Endodermal cell (in vitro differentiated cells): ENCODE measurements around the gene CACNA1I. TPM values are rescaled to one million over a fixed set of nuclear protein-coding genes. Genes with fewer than 3 reads are reported as not detected.

Source experiments
- DNase-seq: peaks from one replicate; pipeline ENCODE4 v3.0.0-alpha.2; 2017
- H3K27ac ChIP-seq: 2 replicates; pipeline ENCODE4 v1.5.1; 2013; ENCODE audit warnings: mild to moderate bottlenecking, low read depth, low read length, moderate library complexity
- H3K27me3 ChIP-seq: 2 replicates; pipeline ENCODE4 v1.6.1; 2013; ENCODE audit warnings: mild to moderate bottlenecking, low read length, moderate library complexity; ENCODE audit not compliant: insufficient read depth, control insufficient read depth, poor library complexity, severe bottlenecking
- H3K36me3 ChIP-seq: 2 replicates; pipeline ENCODE4 v1.7.0; 2013; ENCODE audit warnings: mild to moderate bottlenecking, low read length, moderate library complexity; ENCODE audit not compliant: control insufficient read depth, insufficient read depth
- H3K4me1 ChIP-seq: one replicate; pipeline ENCODE4 v1.7.0; 2013; ENCODE audit warnings: low read length; ENCODE audit not compliant: control insufficient read depth, insufficient read depth
- H3K4me3 ChIP-seq: 2 replicates; pipeline ENCODE4 v1.5.1; 2013; ENCODE audit warnings: mild to moderate bottlenecking, low read length, moderate library complexity
- H3K9ac ChIP-seq: 2 replicates; pipeline ENCODE4 v1.6.1; 2013; ENCODE audit warnings: mild to moderate bottlenecking, low read length, moderate library complexity; ENCODE audit not compliant: poor library complexity, severe bottlenecking; ENCODE audit errors: extremely low read depth
- H3K9me3 ChIP-seq: 2 replicates; pipeline ENCODE4 v1.6.1; 2013; ENCODE audit warnings: mild to moderate bottlenecking, low read length, moderate library complexity; ENCODE audit not compliant: control insufficient read depth
- H3K27ac Mint-ChIP-seq: 2 replicates; pipeline ENCODE4 v1.8.0; 2020; ENCODE audit warnings: mixed read lengths
- H3K27me3 Mint-ChIP-seq: 2 replicates; pipeline ENCODE4 v1.8.0; 2021; ENCODE audit warnings: mild to moderate bottlenecking, mixed read lengths; ENCODE audit not compliant: insufficient read depth
- H3K36me3 Mint-ChIP-seq: 2 replicates; pipeline ENCODE4 v1.8.0; 2020; ENCODE audit warnings: low read depth, mixed read lengths
- H3K4me1 Mint-ChIP-seq: 2 replicates; pipeline ENCODE4 v1.8.0; 2020; ENCODE audit warnings: mixed read lengths
- H3K4me3 Mint-ChIP-seq: 2 replicates; pipeline ENCODE4 v1.8.0; 2020; ENCODE audit warnings: mild to moderate bottlenecking, moderate library complexity, mixed read lengths
- H3K9me3 Mint-ChIP-seq: 2 replicates; pipeline ENCODE4 v1.8.0; 2020; ENCODE audit warnings: mild to moderate bottlenecking, mixed read lengths
- WGBS, 2 experiments: methylation state at CpG; one replicate each; pipeline versions ENCODE4 v1.1.5 to v1.1.7; 2013; ENCODE audit warnings: missing lambda C conversion rate in 2 of 2, mixed read lengths in 1 of 2; ENCODE audit not compliant: insufficient coverage in 1 of 2, insufficient read length in 1 of 2; 5-methylcytosine and 5-hydroxymethylcytosine counted together
- total RNA-seq, 2 donors: library from RNA; stranded (reverse); fragmentation: NEBNext Ultra II Directional in 1 of 2; extraction: Animal tissue kit (Norgen Biotek cat#: 25700) in 1 of 2; gene quantifications; 2 replicates in 1 of 2; 3 replicates in 1 of 2; pipeline ENCODE4 v1.2.1, GENCODE V29; 2021
- TF ChIP-seq, protein P1 (sequence below): fragments of 200-600 bp; sonication (generic); conservative IDR thresholded peaks from 2 replicates; pipeline ENCODE4 v1.5.0; 2021; ENCODE audit warnings: antibody characterized with exemption, mild to moderate bottlenecking

Gene CACNA1I
- total RNA-seq, 2 donors from 2014 or later: 1.2 to 2.2 TPM

DNA sequence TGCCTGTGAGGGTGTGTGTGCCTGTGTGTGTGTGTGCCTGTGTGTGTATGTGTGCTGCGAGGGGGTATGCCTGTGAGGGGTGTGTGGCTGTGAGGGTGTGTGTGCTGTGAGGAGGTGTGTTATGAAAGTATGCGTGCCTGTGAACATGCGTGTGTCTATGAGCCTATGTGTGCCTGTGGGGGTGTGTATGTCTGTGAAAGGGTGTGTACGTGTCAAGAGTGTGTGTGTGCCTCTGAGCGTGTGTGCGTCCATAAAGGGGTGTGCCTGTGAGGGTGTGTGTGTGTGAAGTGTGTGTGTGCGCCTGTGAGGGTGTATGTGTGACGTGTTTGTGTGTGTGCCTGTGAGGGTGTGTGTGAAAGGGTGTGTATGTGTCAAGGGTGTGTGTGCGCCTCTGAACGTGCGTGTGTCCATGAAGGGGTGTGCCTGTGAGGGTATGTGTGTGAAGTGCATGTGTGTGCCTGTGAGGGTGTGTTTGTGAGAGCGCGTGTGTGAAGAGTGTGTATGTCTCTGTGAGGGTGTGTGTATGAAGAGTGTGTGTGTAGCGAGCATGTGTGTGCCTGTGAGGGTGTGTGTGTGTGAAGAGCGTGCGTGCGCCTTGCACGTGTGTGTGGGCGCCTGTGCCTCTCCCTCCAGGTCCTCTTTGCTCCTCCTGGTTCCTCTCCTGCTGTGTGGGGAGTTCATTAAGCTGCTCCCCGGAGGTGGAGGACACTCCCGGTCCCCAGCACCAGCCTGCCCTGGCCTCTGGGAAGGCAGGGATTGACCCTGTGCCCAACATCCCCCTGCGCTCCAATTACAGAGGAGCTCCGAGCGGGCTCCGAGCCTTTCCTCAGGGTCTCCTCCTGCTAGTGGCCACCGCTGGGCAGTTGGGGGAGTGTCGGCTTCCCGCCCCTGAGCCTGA lies 53.3 kb downstream of the CACNA1I start:
- peak; percentile 74 for DNase-seq
- H3K27me3 Mint-ChIP-seq: no peaks in the 10 kb centered on the region
- H3K9me3 Mint-ChIP-seq: no peaks in the 10 kb centered on the region
- Histone ChIP-seq H3K9me3 (no peaks in the 10 kb centered on the region), H3K36me3 (no peaks in the 10 kb centered on the region), H3K27ac (no peak overlapping the region), H3K9ac (no peak overlapping the region), H3K27me3 (no peaks in the 10 kb centered on the region), H3K4me1 (no peaks in the 10 kb centered on the region), H3K4me3 (no peak overlapping the region)
- H3K36me3 Mint-ChIP-seq: no peaks in the 10 kb centered on the region
- WGBS, 2 experiments: 76 to 83% methylated on average over 19 to 28 of the region's 28 CpGs
- H3K4me1 Mint-ChIP-seq: no peaks in the 10 kb centered on the region
- H3K27ac Mint-ChIP-seq: no peak overlapping the region
- TF ChIP-seq, protein P1, sequence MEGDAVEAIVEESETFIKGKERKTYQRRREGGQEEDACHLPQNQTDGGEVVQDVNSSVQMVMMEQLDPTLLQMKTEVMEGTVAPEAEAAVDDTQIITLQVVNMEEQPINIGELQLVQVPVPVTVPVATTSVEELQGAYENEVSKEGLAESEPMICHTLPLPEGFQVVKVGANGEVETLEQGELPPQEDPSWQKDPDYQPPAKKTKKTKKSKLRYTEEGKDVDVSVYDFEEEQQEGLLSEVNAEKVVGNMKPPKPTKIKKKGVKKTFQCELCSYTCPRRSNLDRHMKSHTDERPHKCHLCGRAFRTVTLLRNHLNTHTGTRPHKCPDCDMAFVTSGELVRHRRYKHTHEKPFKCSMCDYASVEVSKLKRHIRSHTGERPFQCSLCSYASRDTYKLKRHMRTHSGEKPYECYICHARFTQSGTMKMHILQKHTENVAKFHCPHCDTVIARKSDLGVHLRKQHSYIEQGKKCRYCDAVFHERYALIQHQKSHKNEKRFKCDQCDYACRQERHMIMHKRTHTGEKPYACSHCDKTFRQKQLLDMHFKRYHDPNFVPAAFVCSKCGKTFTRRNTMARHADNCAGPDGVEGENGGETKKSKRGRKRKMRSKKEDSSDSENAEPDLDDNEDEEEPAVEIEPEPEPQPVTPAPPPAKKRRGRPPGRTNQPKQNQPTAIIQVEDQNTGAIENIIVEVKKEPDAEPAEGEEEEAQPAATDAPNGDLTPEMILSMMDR: no peak
- H3K4me3 Mint-ChIP-seq: no peak overlapping the region

GRCh38 chr22:39624501-39624821 lies 53.9 kb downstream of the CACNA1I start:
- Histone ChIP-seq H3K4me1 (no peaks in the 10 kb centered on the region), H3K27ac (no peak overlapping the region), H3K27me3 (no peaks in the 10 kb centered on the region), H3K9ac (no peak overlapping the region), H3K4me3 (no peak overlapping the region), H3K9me3 (no peaks in the 10 kb centered on the region), H3K36me3 (no peaks in the 10 kb centered on the region)
- Mint-ChIP-seq H3K9me3 (no peaks in the 10 kb centered on the region), H3K4me3 (no peak overlapping the region), H3K27me3 (no peaks in the 10 kb centered on the region), H3K36me3 (no peaks in the 10 kb centered on the region), H3K4me1 (no peaks in the 10 kb centered on the region), H3K27ac (no peak overlapping the region)
- no peak for DNase-seq
- WGBS, 2 experiments: 68 to 78% methylated on average over 2 to 7 of the region's 7 CpGs
- TF ChIP-seq, protein P1: no peak

DNA sequence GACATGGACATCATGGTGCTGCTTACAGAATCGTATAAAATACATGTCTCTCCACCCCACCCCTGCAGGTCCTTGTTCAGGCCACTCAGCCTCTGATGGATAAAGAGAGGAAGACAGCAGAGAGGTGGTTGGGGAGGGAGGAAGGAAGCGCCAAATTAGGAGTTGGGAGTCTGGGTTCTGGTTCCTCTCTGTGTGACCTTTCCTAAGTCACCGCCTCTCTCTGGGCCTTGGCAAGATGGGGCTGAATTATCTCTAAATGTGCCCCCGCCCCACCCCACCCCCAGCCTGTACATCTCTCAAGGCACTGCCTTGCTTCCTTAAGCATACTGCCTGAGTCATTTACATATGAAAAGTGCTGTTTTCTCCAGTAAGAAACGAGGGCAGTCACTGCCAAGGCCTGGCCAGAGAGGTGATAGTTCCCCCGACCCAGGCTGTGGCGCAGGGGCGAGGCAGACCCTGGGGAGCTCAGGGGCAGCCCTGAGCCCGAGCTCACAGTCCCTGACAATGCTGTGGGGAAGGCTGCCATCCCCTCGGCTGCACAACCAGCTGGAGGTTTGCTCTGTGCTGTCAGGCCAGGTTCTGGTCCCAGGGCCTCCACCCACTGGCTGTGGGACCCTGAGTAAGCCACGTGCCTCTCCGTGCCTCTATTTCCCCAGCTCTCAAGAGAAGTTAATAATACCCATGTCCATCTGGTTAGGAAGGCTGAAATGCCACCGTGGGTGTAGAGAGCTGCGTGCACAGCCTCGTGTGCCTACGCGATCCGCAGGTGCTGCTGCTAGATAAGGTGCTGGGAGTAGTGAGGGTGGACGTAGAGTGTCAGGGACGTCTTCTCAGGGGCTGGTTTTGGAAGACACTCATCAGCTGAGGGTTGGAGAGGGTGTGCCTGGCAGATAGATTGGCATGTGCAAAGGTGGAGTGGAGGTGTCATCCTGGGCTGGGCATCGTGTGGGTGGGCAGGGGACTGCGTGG lies 55.3 kb downstream of the CACNA1I start:
- Mint-ChIP-seq H3K4me3 (no peak overlapping the region), H3K27me3 (no peaks in the 10 kb centered on the region), H3K9me3 (no peaks in the 10 kb centered on the region), H3K27ac (no peak overlapping the region), H3K36me3 (no peaks in the 10 kb centered on the region), H3K4me1 (no peaks in the 10 kb centered on the region)
- no peaks in the 10 kb centered on the region for H3K27me3 ChIP-seq
- H3K9ac ChIP-seq: no peak overlapping the region
- DNase-seq: no peak
- TF ChIP-seq, protein P1: no peak
- 81 to 82% methylated on average over 16 to 22 of the region's 22 CpGs for WGBS, 2 experiments
- H3K27ac ChIP-seq: no peak overlapping the region
- no peaks in the 10 kb centered on the region for H3K9me3 ChIP-seq
- no peaks in the 10 kb centered on the region for H3K36me3 ChIP-seq
- H3K4me3 ChIP-seq: no peak overlapping the region
- no peaks in the 10 kb centered on the region for H3K4me1 ChIP-seq
